IPS DF 4.7 (cell line): Measurements from ENCODE around the gene CUL3.
"Not testable (repeated sequence)": the region's sequence is repeated elsewhere in the genome, so short reads cannot be mapped to it uniquely, and the experiment has no call there.

Experiments
- DNase-seq: peaks from one replicate; pipeline ENCODE4 v3.0.0-alpha.2; 2013; ENCODE audit warnings: low spot score; ENCODE audit errors: extremely low read depth

The CUL3 gene

GRCh38 chr2:224545884-224546644 lies 39.1 kb downstream of the CUL3 start:
- DNase-seq: no peak

GRCh38 chr2:224543939-224544338 lies 41.2 kb downstream of the CUL3 start:
- no peak for DNase-seq

DNA sequence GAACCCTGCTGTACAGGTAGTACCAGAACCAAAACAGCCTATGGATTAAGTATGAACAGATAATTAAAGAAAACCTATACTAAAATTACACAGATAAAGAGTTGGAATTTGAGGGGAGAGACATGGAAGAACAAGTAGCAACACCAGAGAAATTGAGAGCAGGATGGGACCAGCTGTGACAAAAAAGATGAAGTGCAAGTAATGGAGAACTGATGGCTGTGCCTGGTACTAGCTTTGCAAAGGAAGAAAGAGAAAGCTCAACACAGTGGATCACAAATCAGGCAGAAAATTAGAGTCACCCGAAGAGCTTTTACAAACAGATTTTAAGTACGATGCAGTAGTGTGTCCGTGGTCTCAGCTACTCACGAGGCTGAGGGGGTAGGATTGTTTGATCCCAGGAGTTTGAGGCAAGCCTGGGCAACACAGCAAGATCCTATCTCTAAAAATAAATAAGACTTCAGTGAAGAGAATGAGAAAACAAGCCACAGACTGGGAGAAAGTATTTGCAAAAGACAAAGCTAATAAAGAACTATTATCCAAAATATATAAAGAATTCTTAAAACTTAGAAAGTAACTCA lies 46.5 kb downstream of the CUL3 start:
- DNase-seq: no peak

DNA sequence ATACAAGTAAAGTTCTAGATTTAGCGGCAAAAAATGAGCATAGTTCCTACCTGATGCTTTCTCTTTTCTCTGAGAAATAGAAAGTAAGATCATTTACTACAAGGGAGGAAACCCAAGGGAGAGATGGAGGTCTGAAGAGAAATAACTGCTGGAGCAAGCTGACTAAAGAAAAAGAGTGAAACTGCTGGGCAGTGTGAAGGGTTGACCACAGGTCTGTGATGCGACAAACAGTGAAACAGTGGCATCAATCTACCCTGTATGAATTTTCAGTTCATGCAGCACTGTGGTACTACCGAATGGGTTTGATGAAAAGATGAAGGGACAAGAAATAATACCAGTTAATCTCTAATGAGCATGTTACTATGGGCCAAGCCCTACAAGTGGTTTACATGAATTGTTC lies 52.2 kb downstream of the CUL3 start:
- DNase-seq: no peak

GRCh38 chr2:224532441-224532840 lies 52.7 kb downstream of the CUL3 start:
- DNase-seq: no peak

DNA sequence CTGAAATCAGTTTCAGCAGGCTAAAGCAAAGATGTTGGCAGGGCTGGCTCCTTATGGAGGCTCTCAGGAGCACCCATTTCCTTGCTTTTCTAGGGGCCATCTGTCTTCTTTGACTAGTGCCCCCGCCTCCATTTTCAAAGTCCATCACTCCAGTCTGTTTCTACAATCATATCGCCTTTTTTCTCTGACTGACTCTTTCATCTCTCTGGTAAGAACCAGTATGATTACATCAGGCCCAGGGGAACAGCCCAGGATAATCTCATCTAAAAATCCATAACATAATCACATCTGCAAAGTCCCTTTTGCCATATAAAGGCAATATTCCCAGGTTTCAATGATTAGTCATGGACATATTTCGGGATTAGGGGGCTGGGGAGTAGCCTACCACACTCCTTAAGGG lies 57.0 kb downstream of the CUL3 start:
- DNase-seq: no peak

DNA sequence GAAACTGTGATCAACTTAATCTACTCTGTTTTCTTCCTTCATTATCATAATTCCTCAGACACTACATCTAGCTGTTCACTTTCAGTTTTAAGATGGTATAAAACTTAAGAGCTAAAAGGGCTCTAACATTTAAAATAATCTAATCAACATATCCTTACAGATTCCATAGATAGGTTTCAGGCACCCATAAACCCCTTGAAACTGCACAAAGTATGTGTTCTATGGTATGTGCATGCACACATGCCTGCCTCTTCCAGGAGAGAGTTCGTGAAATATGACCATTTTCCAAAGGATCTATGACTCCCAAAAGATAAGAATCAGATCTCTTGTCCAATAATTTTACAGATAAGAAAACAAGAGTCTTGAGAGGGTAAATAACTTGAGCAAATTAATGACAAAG lies 59.4 kb downstream of the CUL3 start:
- no peak for DNase-seq

GRCh38 chr2:224524657-224525056 lies 60.5 kb downstream of the CUL3 start:
- no peak for DNase-seq

- no peak for DNase-seq
Measured at GRCh38 chr2:224523626-224524577, 61.3 kb downstream of the CUL3 start.

DNA sequence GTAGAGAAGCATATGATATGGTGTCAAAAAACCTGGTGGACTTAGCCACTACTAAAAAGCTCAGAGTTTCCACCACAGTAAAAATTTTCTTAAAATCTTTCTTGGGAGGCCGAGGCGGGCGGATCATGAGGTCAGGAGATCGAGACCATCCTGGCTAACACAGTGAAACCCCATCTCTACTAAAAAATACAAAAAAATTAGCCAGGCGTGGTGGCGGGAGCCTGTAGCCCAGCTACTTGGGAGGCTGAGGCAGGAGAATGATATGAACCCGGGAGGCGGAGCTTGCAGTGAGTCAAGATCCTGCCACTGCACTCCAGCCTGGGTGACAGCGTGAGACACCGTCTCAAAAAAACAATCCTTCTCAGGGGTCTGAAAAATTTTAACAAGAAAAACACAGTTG lies 62.7 kb downstream of the CUL3 start:
- not testable (repeated sequence) for DNase-seq

DNA sequence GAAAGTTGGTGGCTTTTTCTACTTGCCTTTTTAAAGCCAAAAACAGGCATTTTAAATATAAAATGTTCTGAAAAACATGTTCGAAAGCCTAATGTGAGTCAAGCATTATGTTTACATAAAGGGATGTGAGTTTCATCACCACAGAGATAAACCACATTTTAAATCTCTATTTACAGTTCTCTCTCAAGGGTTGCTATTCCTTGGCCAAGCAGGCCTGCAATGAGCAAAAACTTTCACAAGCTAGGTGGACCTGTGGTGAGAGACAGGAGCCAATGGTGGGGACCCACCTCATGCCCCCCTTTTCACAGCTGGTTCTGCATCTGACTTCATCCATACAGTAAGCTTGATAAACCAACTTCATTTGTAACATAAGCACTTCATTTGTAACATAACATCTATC lies 65.1 kb downstream of the CUL3 start:
- DNase-seq: no peak

DNA sequence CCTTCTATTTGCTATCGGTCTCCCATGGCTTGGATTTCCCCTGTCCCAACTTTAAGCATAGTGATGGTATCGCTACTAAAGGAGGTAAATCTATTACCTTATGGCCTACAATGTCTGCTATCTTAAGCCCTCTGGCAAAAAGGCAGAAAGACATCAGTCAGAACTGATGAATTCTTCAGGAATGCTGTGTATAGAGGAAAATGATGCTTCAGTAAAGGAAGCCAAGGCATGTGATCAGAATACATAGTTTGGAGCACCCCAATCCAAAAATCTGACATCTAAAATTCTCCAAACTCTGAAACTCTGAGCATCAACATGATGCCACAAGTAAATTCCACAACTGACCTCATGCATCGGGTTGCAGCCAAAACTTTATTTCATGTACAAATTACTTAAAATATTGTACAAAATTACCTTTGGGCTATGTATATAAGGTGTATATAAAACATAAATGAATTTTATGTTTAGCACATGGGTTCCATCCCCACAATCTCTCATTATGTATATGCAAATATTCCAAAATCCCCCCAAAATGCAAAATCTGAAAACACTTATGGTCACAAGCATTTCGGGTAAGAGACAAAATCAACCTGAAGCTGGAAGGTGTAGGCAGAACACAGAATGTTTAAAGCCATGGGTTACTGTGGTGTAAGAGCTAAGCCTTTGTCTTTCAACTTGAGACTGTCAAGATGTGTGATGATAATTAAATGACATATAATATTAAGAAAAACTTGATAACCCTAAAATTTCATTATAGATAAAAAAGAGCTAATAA lies 66.2 kb downstream of the CUL3 start:
- no peak for DNase-seq

DNA sequence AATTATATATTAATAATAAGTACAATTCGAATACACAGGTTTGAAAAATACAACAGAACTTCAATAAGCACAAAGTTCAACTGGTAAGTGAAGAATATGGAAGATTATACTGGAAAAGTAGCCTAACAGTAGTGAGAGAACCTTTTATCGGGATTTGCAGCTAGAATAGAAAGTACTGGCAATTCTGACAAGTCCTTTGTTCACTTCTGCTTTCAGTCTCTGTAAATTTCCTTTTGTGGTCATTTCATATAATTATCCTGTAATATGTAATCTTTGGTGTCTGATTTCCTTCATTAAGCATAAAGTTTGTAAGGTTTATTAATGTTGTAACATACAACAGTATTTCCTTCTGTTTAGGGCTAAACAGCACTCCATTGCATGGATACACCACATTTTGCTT lies 67.2 kb downstream of the CUL3 start:
- no peak for DNase-seq

DNA sequence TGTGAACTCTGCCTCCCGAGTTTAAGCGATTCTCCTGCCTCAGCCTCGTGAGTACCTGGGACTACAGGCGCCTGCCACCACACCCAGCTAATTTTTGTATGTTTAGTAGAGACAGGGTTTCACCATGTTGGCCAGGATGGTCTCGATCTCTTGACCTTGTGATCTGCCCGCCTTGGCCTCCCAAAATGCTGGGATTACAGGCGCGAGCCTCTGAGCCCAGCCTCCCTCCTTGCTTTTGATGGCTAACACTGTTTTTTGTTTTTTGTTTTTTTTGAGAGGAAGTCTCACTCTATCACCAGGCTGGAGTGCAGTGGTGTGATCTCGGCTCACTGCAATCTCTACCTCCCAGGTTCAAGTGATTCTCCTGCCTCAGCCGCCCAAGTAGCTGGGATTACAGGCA lies 68.8 kb downstream of the CUL3 start:
- not testable (repeated sequence) for DNase-seq

- DNase-seq: no peak
Measured at GRCh38 chr2:224513991-224514390, 71.2 kb downstream of the CUL3 start.

- no peak for DNase-seq
Measured at GRCh38 chr2:224507789-224508188, 77.4 kb downstream of the CUL3 start.

DNA sequence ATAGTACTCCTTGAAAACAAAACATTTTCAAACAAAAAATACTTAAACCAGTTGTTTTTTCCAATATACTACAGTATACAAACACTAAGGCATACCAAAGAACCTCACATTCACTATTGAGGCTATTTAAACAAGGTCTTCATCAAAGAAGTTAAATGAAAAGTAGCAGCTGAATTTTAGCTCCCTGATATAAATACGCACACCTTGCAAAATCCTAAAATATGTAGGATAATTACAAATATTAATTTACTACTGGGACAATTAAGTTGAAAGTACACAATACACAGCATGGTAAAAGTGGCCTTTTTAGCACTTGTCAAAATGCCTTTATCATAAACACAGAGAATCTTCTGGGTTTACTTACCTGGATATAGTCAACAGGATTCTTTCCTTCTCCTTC lies 78.7 kb downstream of the CUL3 start:
- DNase-seq: no peak

- no peak for DNase-seq
Measured at GRCh38 chr2:224498991-224499390, 86.2 kb downstream of the CUL3 start.

GRCh38 chr2:224492531-224492930 lies 92.6 kb downstream of the CUL3 start:
- DNase-seq: no peak

- DNase-seq: not testable (repeated sequence)
Measured at GRCh38 chr2:224487940-224488339, 97.2 kb downstream of the CUL3 start.
